ENCODE measurements around the gene VSTM1. TPM values are rescaled to one million over a fixed set of nuclear protein-coding genes. Genes with fewer than 3 reads are reported as not detected.

VSTM1 gene
- total and polyA plus RNA-seq, 2 donors (not counting 3 experiments of a cell fraction or from before 2014, with no cell fraction given) = not detected

- Histone ChIP-seq H3K36me3 (ENCODE audit: control insufficient read depth in 2 of 2, extremely low read depth in 1 of 2, insufficient read depth in 2 of 2, low read length in 2 of 2) (peaks cover 0 to 40% of the 10 kb centered on the region in 2 experiments), H3K79me2 (ENCODE audit: control insufficient read depth, insufficient read depth, low read length) (peaks cover 8% of the 10 kb centered on the region), H3K27me3 (ENCODE audit: control insufficient read depth in 2 of 2, insufficient read depth in 2 of 2, low read length in 2 of 2) (no peaks in the 10 kb centered on the region), H3K27ac (ENCODE audit: insufficient read depth, low read depth, low read length) (no peak overlapping the region), H4K20me1 (replicated peaks; ENCODE audit: control insufficient read depth, extremely low read depth, insufficient read depth, low read length) (no peaks in the 10 kb centered on the region), H3K9ac (replicated peaks; ENCODE audit: extremely low read depth, insufficient read depth, low read length) (no peak overlapping the region), H3K9me3 (replicated peaks; ENCODE audit: control insufficient read depth, insufficient read depth, low read length) (no peaks in the 10 kb centered on the region), H3K4me2 (ENCODE audit: insufficient read depth, low read length) (no peak overlapping the region), H2AFZ (ENCODE audit: low read depth, low read length) (no peak overlapping the region), H3K4me3 (replicated peaks in 1 of 3; ENCODE audit: insufficient read depth in 1 of 3, low read depth in 1 of 3, low read length in 3 of 3) (no peak overlapping the region), H3K4me1 (ENCODE audit: control insufficient read depth, extremely low read depth, insufficient read depth, low read length) (no peaks in the 10 kb centered on the region), H3K9me1 (replicated peaks; ENCODE audit: control insufficient read depth, extremely low read depth, insufficient read depth, low read length) (no peaks in the 10 kb centered on the region)
- ChIA-PET POLR2A (no interaction called here), CTCF (no interaction called here)
- TF ChIP-seq CTCF (IDR thresholded peaks at IDR 0.05; ENCODE audit: extremely low read depth in 1 of 2, insufficient read depth in 1 of 2, low read depth in 1 of 2, low read length in 2 of 2) (no peak), POLR2A (IDR thresholded peaks at IDR 0.05; ENCODE audit: low read depth, low read length) (no peak), POLR2AphosphoS5 (IDR thresholded peaks at IDR 0.05; ENCODE audit: insufficient read depth, low read depth, low read length) (no peak), EZH2 (IDR thresholded peaks at IDR 0.05; ENCODE audit: borderline replicate concordance, low read depth, low read length, severe bottlenecking) (no peak), FOS (IDR thresholded peaks at IDR 0.05; ENCODE audit: borderline replicate concordance, insufficient read depth, low read length) (no peak), MYC (IDR thresholded peaks at IDR 0.05; ENCODE audit: low read depth, low read length) (no peak)
- intact Hi-C loops (cut with micrococcal nuclease) (no loop called here), dilution Hi-C loops (cut with MboI; ENCODE audit: extremely low pct_ligation_motif_present, low sequenced_read_pairs) (no loop called here)
- no peak for DNase-seq (ENCODE audit: low read depth, low spot score)
- no TSS peak for BruUV-seq (replicated peaks)
- FAIRE-seq = no peak
These were observed 42.1 kb upstream of the VSTM1 start for GRCh38 chr19:54105796-54106195.
